Right lung (tissue), 10 donors: ENCODE measurements around the gene SRPK1. TPM values are rescaled to one million over a fixed set of nuclear protein-coding genes. Genes with fewer than 3 reads are reported as not detected.
"Not testable (repeated sequence)": the region's sequence is repeated elsewhere in the genome, so short reads cannot be mapped to it uniquely, and the experiment has no call there.

Experiments
- DNase-seq, 2 donors: peaks; one replicate each; pipeline ENCODE4 v3.0.0-alpha.2; 2013
- long read RNA-seq, 8 donors: transcript quantifications; one replicate each; lab custom pipeline, GENCODE V29; 2026
- polyA plus RNA-seq, 5 donors: library from polyadenylated mRNA; unstranded; fragments of 120-200 nt; gene quantifications; one replicate each; pipeline versions ENCODE4 v1.2.1 to v1.2.3, GENCODE V29; 2013; ENCODE audit warnings: inconsistent platforms in 1 of 5, low replicate concordance in 1 of 5; ENCODE audit not compliant: insufficient read length in 5 of 5, insufficient read depth in 1 of 5

SRPK1 gene
- 10 to 100 TPM; 28.7 to 47.1 (median 38.8) TPM for polyA plus RNA-seq
- long read RNA-seq, donor 1, full-length matches to known transcripts = 4 of 9 reads
- long read RNA-seq, donor 1, partial matches to known transcripts = 5 of 9 reads
- long read RNA-seq, donor 1, other reads (novel, unspliced or antisense) = 0 of 9 reads
- long read RNA-seq, donor 2, full-length matches to known transcripts = 4 of 4 reads
- long read RNA-seq, donor 2, partial matches to known transcripts = 0 of 4 reads
- long read RNA-seq, donor 2, other reads (novel, unspliced or antisense) = 0 of 4 reads
- long read RNA-seq, donor 3, full-length matches to known transcripts = 3 of 8 reads
- long read RNA-seq, donor 3, partial matches to known transcripts = 5 of 8 reads
- long read RNA-seq, donor 3, other reads (novel, unspliced or antisense) = 0 of 8 reads
- long read RNA-seq, donor 4, full-length matches to known transcripts = 3 of 3 reads
- long read RNA-seq, donor 4, partial matches to known transcripts = 0 of 3 reads
- long read RNA-seq, donor 4, other reads (novel, unspliced or antisense) = 0 of 3 reads
- long read RNA-seq, donor 5, full-length matches to known transcripts = 5 of 14 reads
- long read RNA-seq, donor 5, partial matches to known transcripts = 9 of 14 reads
- long read RNA-seq, donor 5, other reads (novel, unspliced or antisense) = 0 of 14 reads
- long read RNA-seq, donor 6, full-length matches to known transcripts = 4 of 12 reads
- long read RNA-seq, donor 6, partial matches to known transcripts = 8 of 12 reads
- long read RNA-seq, donor 6, other reads (novel, unspliced or antisense) = 0 of 12 reads
- long read RNA-seq, donor 7, full-length matches to known transcripts = 2 of 2 reads
- long read RNA-seq, donor 7, partial matches to known transcripts = 0 of 2 reads
- long read RNA-seq, donor 7, other reads (novel, unspliced or antisense) = 0 of 2 reads
- long read RNA-seq, donor 8, partial matches to known transcripts = 0 of 1 reads
- long read RNA-seq, donor 8, other reads (novel, unspliced or antisense) = 0 of 1 reads

GRCh38 chr6:35920793-35921732 lies at the start of gene SRPK1:
TSS of gene SRPK1 (minus strand) at chr6:35921098. CDS start at chr6:35921056, 42 bp downstream.
- DNase-seq = peak; percentile 82 to 86

GRCh38 chr6:35970181-35970580 lies 49.3 kb upstream of the SRPK1 start:
- DNase-seq = no peak

GRCh38 chr6:35969646-35970045 lies 48.7 kb upstream of the SRPK1 start:
- DNase-seq = no peak

- DNase-seq = no peak
These were observed 47.9 kb upstream of the SRPK1 start for GRCh38 chr6:35968821-35969220.

GRCh38 chr6:35967076-35967774 lies 46.3 kb upstream of the SRPK1 start:
- no peak for DNase-seq

- no peak for DNase-seq
These were observed 42.1 kb upstream of the SRPK1 start for GRCh38 chr6:35962779-35963560.

GRCh38 chr6:35960187-35960586 lies 39.3 kb upstream of the SRPK1 start:
- DNase-seq = no peak

- DNase-seq = no peak
These were observed 35.1 kb upstream of the SRPK1 start for GRCh38 chr6:35955970-35956369.

GRCh38 chr6:35955521-35955920 lies 34.6 kb upstream of the SRPK1 start:
- no peak for DNase-seq

GRCh38 chr6:35955071-35955470 lies 34.2 kb upstream of the SRPK1 start:
- no peak for DNase-seq

GRCh38 chr6:35954333-35954732 lies 33.4 kb upstream of the SRPK1 start:
- DNase-seq = no peak

GRCh38 chr6:35948725-35949124 lies 27.8 kb upstream of the SRPK1 start:
- no peak for DNase-seq

GRCh38 chr6:35945650-35946025 lies 24.7 kb upstream of the SRPK1 start:
- no peak for DNase-seq

GRCh38 chr6:35943390-35943789 lies 22.5 kb upstream of the SRPK1 start:
- DNase-seq = no peak

- no peak for DNase-seq
These were observed 21.5 kb upstream of the SRPK1 start for GRCh38 chr6:35942355-35942754.

GRCh38 chr6:35941170-35941569 lies 20.3 kb upstream of the SRPK1 start:
- DNase-seq = not testable (repeated sequence)

GRCh38 chr6:35940014-35940413 lies 19.1 kb upstream of the SRPK1 start:
- not testable (repeated sequence) for DNase-seq

GRCh38 chr6:35939259-35939658 lies 18.4 kb upstream of the SRPK1 start:
- DNase-seq = not testable (repeated sequence)

GRCh38 chr6:35936681-35937359 lies 15.9 kb upstream of the SRPK1 start:
- DNase-seq = no peak
